PC-3 (cell line): ENCODE data around the gene TK2. TPM values are rescaled to one million over a fixed set of nuclear protein-coding genes. Genes with fewer than 3 reads are reported as not detected.

Source experiments
- ATAC-seq: fragments of 200-7000 bp; cut with Tn5 transposase; 2 replicates; pipeline ENCODE4 v1.9.1; 2020; ENCODE audit warnings: mild to moderate bottlenecking, moderate library complexity
- BruUV-seq: library from RNA; stranded (reverse); fragments of 400-500 nt; replicated peaks from 2 replicates; lab custom pipeline; 2021; lab: Mats Ljungman, UMichigan
- CTCF ChIA-PET: fragments of 300-600 bp; sonication (Branson Sonifier 250); formaldehyde crosslinking; loops from one replicate; lab custom pipeline; 2022; ENCODE audit warnings: antibody characterized with exemption; lab: Charles Lee
- POLR2A ChIA-PET: fragments of 300-600 bp; sonication (Branson Sonifier 250); formaldehyde crosslinking; loops from one replicate; lab custom pipeline; 2022; ENCODE audit warnings: antibody characterized with exemption; ENCODE audit not compliant: unreplicated experiment; lab: Charles Lee
- DNase-seq: peaks from one replicate; pipeline ENCODE4 v3.0.0-alpha.2; 2015
- H2AFZ ChIP-seq: fragments of 300-600 bp; sonication (generic); 2 replicates; pipeline ENCODE4 v1.6.0; 2016; ENCODE audit warnings: antibody characterized with exemption, low read length
- H3F3A ChIP-seq: fragments of 300-600 bp; sonication (generic); one replicate; pipeline ENCODE4 v1.6.0; 2017; ENCODE audit warnings: antibody characterized with exemption, low read length, control low read depth, mild to moderate bottlenecking; ENCODE audit not compliant: unreplicated experiment
- H3K27ac ChIP-seq: fragments of 300-600 bp; sonication (generic); 2 replicates; pipeline ENCODE4 v1.5.1; 2016; ENCODE audit warnings: mild to moderate bottlenecking, low read length
- H3K27me3 ChIP-seq: fragments of 300-600 bp; sonication (generic); 2 replicates; pipeline ENCODE4 v1.6.1; 2016; ENCODE audit warnings: low read length, mixed read lengths
- H3K36me3 ChIP-seq: fragments of 300-600 bp; sonication (generic); 2 replicates; pipeline ENCODE4 v1.6.1; 2016; ENCODE audit warnings: low read depth, mixed run types, low read length, mixed read lengths
- H3K4me1 ChIP-seq: fragments of 300-600 bp; sonication (generic); 2 replicates; pipeline ENCODE4 v1.5.1; 2016; ENCODE audit warnings: low read length; ENCODE audit not compliant: insufficient read depth
- H3K4me2 ChIP-seq: fragments of 300-600 bp; sonication (generic); 2 replicates; pipeline ENCODE4 v1.6.0; 2016; ENCODE audit warnings: low read length
- H3K4me3 ChIP-seq: fragments of 300-600 bp; sonication (generic); 2 replicates; pipeline ENCODE4 v1.5.1; 2016; ENCODE audit warnings: mild to moderate bottlenecking, low read length, mixed read lengths
- H3K79me2 ChIP-seq: fragments of 300-600 bp; sonication (generic); 2 replicates; pipeline ENCODE4 v1.6.1; 2017; ENCODE audit warnings: low read length, mixed read lengths
- H3K9ac ChIP-seq: fragments of 300-600 bp; sonication (generic); 2 replicates; pipeline ENCODE4 v1.6.0; 2016; ENCODE audit warnings: mild to moderate bottlenecking, low read length
- H3K9me2 ChIP-seq: fragments of 300-600 bp; sonication (generic); replicated peaks from 2 replicates; pipeline ENCODE4 v1.6.1; 2016; ENCODE audit warnings: mixed run types, low read length, mixed read lengths
- H3K9me3 ChIP-seq: fragments of 300-600 bp; sonication (generic); 2 replicates; pipeline ENCODE4 v1.6.1; 2016; ENCODE audit warnings: low read length, mixed read lengths
- H4K20me1 ChIP-seq: fragments of 300-600 bp; sonication (generic); 2 replicates; pipeline ENCODE4 v1.6.1; 2016; ENCODE audit warnings: low read length, mixed read lengths
- CTCF ChIP-seq: fragments of 300-600 bp; sonication (generic); conservative IDR thresholded peaks from 2 replicates; pipeline ENCODE4 v1.5.1; 2017; ENCODE audit warnings: antibody characterized with exemption, low read depth, mild to moderate bottlenecking, low read length
- EZH2 ChIP-seq: fragments of 300-600 bp; sonication (generic); IDR thresholded peaks from one replicate; pipeline ENCODE4 v1.6.1; 2017; ENCODE audit warnings: antibody characterized with exemption, mild to moderate bottlenecking, low read length; ENCODE audit not compliant: unreplicated experiment
- EZH2phosphoT487 ChIP-seq: fragments of 300-600 bp; sonication (generic); IDR thresholded peaks from 2 replicates; pipeline ENCODE4 v1.6.1; 2018; ENCODE audit warnings: mild to moderate bottlenecking, antibody characterized with exemption, low read length, borderline replicate concordance
- intact Hi-C: fragments of 100-400 bp; cut with micrococcal nuclease; formaldehyde crosslinking; loops from 2 replicates; pipeline ENCODE4 v1.9.0; 2023
- total RNA-seq: library from RNA; depleted of rRNA; stranded (reverse); fragments of >200 nt; gene quantifications from 2 replicates; pipeline ENCODE4 v1.2.3, GENCODE V29; 2014

TK2 gene
- total RNA-seq, 1 experiment from 2014 or later: 8.3 TPM

- POLR2A ChIA-PET: interaction anchor here (0.5 kb wide), 1 partner anchor 25 kb away, joined by 3 read pairs; no protein-coding TSS in a partner anchor
Measured at GRCh38 chr16:66536525-66536924, 13.4 kb downstream of the TK2 start.

GRCh38 chr16:66534376-66534799 is 15.5 kb downstream of the TK2 start:
- no peaks in the 10 kb centered on the region for H3K9me3 ChIP-seq
- H3K79me2 ChIP-seq: no peaks in the 10 kb centered on the region
- no peak overlapping the region for H3K9ac ChIP-seq
- no peak for DNase-seq
- H3K4me2 ChIP-seq: no peak overlapping the region
- ChIA-PET CTCF (no interaction called here), POLR2A (no interaction called here)
- TF ChIP-seq CTCF (no peak), EZH2 (no peak), EZH2phosphoT487 (no peak)
- H2AFZ ChIP-seq: no peak overlapping the region
- no peak overlapping the region for H3K4me3 ChIP-seq
- no peaks in the 10 kb centered on the region for H4K20me1 ChIP-seq
- no peaks in the 10 kb centered on the region for H3K27me3 ChIP-seq
- no TSS peak for BruUV-seq
- intact Hi-C loops: no loop called here
- no peaks in the 10 kb centered on the region for H3K4me1 ChIP-seq
- no peak for ATAC-seq
- no peaks in the 10 kb centered on the region for H3K36me3 ChIP-seq
- no peaks in the 10 kb centered on the region for H3K9me2 ChIP-seq
- H3F3A ChIP-seq: no peaks in the 10 kb centered on the region
- no peak overlapping the region for H3K27ac ChIP-seq

More at GRCh38 chr16:66536525-66536924, 13.4 kb downstream of the TK2 start:
- Histone ChIP-seq H3K4me3 (no peak overlapping the region), H3K4me1 (no peaks in the 10 kb centered on the region), H3K9me3 (no peaks in the 10 kb centered on the region), H3K9me2 (no peaks in the 10 kb centered on the region), H3K9ac (no peak overlapping the region), H3K4me2 (no peak overlapping the region), H3K36me3 (no peaks in the 10 kb centered on the region), H4K20me1 (no peaks in the 10 kb centered on the region), H3K79me2 (no peaks in the 10 kb centered on the region), H3F3A (no peaks in the 10 kb centered on the region), H3K27ac (no peak overlapping the region), H3K27me3 (no peaks in the 10 kb centered on the region), H2AFZ (no peak overlapping the region)
- ATAC-seq: no peak
- no TSS peak for BruUV-seq
- no peak for TF ChIP-seq EZH2
- TF ChIP-seq CTCF: no peak
- no peak for TF ChIP-seq EZH2phosphoT487
- intact Hi-C loops: no loop called here
- CTCF ChIA-PET: no interaction called here
- DNase-seq: no peak

- H4K20me1 ChIP-seq: no peaks in the 10 kb centered on the region
- H3K27me3 ChIP-seq: no peaks in the 10 kb centered on the region
- no peak overlapping the region for H3K27ac ChIP-seq
- H2AFZ ChIP-seq: no peak overlapping the region
- H3K4me1 ChIP-seq: no peaks in the 10 kb centered on the region
- no peaks in the 10 kb centered on the region for H3F3A ChIP-seq
- H3K9ac ChIP-seq: no peak overlapping the region
- ChIA-PET POLR2A (no interaction called here), CTCF (no interaction called here)
- no peak overlapping the region for H3K4me3 ChIP-seq
- H3K4me2 ChIP-seq: no peak overlapping the region
- H3K9me3 ChIP-seq: no peaks in the 10 kb centered on the region
- H3K79me2 ChIP-seq: no peaks in the 10 kb centered on the region
- no peaks in the 10 kb centered on the region for H3K36me3 ChIP-seq
- DNase-seq: no peak
- intact Hi-C loops: no loop called here
- TF ChIP-seq EZH2: no peak
- no peak for TF ChIP-seq EZH2phosphoT487
- TF ChIP-seq CTCF: no peak
- no peak for ATAC-seq
- no peaks in the 10 kb centered on the region for H3K9me2 ChIP-seq
- BruUV-seq: no TSS peak
Measured at GRCh38 chr16:66529475-66529874, 20.4 kb downstream of the TK2 start.
